GM21367 (cell line): ENCODE results near the gene ADAM30.

Experiments
- ATAC-seq: cut with Tn5 transposase; IDR thresholded peaks from one replicate; pipeline ENCODE4 v1.9.1; 2021; ENCODE audit not compliant: unreplicated experiment

The ADAM30 gene

DNA sequence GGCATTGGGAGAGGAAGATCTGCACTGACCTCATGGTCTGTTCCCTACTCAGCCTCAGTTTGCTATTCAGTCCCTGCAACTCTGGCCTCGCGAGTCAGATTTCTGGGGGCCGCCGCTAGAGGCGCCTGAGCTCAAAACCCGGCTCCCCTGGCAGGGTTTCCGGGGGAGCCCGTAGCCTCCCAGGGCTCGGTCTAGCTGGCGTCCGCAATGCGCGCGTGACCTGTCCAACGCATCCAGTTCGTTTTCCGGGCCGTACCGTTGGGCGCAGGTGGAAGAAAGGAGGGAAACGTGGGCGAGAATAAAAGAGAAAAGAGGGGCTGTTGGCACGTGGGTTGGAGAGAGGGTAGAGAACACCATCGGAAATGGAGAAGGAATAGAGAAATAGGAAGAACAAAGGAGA, at the start of gene ADAM30:
ADAM30 (minus strand) TSS at position 213 of the 400 bp plus-strand sequence; CDS start at position 34, 179 bp downstream.
- no peak for ATAC-seq

DNA sequence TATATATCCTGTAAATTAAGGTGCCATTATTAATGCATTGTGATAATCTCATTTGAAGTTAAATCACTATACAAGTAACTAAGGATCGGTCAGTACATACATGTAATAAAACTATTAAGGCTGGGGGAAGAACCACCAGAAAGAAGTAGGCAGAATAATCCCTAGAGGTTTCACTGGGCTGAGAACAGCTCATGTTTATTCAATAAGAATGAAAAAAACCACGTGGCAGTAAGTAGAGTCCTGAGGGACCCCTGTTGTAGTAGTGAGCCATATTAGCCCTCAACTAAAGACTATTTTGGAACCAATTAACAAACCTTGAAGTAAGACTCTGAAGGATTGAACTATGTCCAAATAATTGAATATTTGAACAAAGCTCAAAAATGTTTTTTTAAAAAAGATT, 46.9 kb upstream of the ADAM30 start:
- no peak for ATAC-seq

DNA sequence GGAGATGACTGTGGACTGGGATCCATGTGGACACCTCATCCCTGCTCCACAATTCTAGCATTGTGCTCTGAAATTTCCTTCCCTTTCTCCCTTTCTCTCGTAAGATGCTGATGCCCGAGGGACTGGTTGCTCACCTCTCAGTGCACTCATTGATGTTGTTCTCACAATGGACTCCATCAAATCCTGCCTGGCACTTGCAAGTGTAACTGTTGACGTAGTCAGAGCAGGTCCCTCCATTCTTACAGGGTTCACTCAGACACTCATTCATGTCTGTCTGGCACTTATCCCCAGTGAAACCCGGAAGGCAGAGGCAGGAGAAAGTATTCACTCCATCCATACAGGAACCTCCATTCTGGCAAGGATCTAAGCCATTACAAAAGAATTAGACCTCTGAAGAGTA, 45.1 kb upstream of the ADAM30 start:
- no peak for ATAC-seq

DNA sequence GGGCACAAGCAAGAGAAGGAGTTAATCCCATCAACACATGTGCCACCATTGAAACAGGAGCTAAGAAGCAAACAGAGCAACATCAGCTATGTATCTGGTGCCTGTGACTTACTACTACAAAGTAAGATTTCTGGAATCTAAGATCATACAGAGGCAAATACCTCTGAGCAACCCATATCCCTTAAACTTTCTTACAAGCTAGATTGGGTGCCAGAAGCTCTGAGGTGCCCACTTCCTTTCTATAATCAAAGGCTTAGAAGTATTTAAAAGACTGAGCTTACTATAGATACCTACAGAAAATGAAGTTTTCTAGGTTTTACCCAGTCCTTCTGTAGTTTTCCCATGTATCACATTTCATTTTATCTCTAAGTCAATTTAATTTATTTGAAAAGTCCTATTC, 44.4 kb upstream of the ADAM30 start:
- ATAC-seq, result no peak

DNA sequence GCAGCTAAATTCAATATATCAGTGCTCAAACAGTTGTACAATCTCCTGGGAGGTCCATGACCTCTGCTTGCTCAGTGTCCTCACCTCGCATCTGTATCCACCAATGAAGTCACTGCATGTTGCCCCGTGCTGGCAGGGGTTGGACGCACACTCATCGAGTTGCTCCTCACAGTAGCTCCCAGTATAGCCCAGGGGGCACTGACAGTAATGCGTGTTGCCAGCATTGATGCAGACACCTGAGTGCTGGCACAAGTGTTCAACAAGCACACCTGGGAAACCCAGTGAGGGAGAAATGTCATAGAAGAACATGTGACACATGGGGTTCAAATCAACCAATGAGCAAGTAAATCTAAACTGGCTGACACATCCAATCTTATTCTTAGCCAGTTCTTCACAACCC, 40.9 kb upstream of the ADAM30 start:
- no peak for ATAC-seq

DNA sequence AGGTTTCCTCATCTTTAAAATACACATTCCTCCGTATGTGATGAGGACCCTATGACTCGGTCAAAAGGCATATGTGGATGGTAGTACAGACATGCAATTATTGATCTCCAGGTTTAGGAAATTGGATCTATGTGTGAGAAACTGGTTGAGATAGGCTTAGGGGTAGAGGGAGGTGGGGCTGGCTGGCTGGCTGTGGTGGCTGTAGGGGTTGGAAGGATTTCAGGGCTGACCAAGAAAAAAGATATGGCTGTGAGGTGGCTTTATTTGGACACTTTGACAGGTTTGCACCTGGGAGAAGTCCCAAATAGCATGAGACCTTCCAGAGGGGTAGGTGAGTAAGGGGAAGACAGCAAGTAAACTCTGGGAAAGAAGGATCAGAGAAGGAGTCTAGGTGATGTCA, 39.6 kb upstream of the ADAM30 start:
- no peak for ATAC-seq

DNA sequence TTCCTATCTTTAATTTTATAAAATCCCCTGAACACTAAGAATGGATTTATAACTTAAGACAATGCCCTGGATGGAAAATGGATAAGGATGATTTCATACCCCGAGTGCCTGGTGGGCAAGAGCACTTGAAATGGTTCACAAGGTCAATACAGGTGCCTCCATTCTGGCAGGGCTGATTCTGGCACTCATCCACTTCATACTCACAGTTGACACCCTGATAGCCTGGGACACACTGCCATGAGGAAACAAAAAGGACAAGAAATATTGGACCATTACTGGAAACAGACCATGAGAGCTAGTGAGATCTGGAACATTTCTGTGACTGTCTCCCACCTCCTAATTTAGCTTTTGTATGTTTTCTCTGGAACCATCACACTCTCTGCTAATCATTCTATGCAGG, 39.1 kb upstream of the ADAM30 start:
- ATAC-seq, result no peak

DNA sequence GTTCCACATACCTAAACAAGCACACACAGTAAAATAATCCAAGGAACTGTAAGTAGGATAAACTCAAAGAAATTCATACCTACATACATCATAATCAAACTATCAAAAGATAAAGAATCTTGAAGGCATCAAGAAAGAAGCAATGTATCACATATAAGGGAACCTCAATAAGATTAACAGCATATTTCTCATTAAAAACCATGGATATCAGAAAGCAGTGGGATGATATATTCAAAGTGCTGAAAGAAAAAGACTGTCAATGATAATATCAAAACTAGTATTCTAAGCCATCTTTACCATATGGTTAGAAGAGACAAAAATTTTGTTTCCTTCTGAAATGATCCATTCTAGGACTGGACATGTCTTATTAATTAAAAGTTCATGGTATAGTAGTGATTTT, 37.1 kb upstream of the ADAM30 start:
- ATAC-seq, result no peak

DNA sequence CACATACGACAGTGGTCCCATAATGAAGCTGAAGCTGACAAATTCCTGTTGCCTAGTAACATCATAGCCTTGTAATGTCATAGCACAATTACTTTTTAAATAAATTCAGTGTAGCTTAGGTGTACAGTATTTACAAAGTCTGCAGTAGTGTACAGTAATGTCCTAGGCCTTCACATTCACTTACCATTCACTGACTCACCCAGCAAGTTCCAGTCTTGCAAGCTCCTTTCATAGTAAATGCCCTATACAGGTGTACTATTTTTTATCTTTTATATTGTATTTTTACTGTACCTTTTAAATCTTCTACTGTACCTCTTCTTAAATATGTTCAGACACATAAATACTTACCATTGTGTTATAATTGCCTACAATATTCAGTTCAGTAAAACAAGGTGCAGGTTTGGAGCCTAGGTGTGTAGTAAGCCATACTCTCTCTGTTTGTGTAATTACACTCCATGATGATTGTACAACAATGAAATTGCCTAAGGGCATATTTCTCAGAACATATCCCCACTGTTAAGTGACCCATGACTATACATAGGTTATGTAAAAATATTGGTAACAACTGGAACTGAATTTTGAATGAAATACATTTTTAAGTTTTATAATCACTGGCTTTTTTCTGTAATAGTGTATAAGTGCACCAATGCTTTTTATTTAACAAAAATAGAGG, 33.5 kb upstream of the ADAM30 start:
- no peak for ATAC-seq

DNA sequence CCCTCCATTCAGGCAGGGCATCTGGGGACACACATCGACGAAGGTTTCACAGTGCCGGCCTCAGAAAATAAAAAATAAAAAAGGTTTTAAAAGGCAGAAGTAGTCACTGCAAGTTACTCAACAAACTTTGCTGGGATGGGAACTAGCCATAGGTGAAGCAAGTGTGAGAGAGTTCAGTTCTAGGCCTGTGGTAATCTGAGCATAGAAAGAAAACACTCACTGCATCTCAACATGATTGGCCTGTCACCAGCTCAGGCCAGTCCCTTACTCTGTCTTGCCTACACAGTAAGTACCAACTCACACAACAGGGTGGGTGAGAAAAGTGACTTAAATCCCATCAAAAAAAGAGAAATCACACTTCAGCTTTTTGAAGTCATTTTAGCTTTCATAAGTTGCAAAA, 30.2 kb upstream of the ADAM30 start:
- ATAC-seq, result no peak

DNA sequence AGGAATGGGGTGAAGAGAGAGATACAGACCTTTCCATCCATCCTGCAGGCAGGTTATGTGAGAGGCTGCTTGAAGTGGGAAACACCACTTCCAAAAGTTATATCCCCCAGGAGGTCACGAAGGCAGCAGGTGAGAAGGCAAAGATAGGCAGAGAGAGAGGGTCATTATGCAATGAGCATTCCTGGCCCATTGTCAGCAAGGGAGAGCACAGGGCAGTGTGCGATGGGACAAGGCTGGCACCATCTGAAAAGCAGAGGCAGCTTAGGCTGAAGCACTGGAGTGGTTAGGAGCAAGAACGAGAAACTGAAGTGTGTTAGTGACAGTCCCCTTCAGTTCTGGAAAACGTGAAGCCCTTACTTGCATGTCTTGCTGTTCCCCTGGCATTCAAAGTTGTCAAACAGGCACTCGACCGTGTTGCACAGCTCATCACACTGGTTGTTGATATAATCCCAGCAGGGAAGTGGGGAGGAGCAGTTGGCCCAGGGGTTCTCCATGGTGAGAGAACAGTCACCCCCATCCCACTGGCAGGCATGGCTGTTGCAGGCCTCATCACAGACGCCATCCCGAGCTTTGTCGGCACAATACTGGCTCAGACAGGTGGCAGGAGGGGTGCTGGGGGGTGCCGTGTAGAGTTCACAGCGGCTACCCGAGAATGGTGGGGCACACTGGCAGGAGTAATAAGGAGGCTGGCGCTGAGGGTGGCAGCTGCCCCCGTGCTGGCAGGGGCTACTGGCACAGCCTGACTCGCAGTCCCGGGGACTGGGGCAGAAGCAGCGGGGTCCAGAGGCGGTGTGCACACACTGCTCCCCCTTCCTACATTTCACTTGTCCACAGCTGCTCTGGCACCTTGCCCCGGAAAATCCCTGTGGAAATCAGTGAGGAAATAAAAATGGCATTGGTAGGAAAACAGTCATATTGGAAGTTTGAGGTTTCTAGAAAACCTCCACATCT, 28.9 kb upstream of the ADAM30 start:
- ATAC-seq, result no peak

DNA sequence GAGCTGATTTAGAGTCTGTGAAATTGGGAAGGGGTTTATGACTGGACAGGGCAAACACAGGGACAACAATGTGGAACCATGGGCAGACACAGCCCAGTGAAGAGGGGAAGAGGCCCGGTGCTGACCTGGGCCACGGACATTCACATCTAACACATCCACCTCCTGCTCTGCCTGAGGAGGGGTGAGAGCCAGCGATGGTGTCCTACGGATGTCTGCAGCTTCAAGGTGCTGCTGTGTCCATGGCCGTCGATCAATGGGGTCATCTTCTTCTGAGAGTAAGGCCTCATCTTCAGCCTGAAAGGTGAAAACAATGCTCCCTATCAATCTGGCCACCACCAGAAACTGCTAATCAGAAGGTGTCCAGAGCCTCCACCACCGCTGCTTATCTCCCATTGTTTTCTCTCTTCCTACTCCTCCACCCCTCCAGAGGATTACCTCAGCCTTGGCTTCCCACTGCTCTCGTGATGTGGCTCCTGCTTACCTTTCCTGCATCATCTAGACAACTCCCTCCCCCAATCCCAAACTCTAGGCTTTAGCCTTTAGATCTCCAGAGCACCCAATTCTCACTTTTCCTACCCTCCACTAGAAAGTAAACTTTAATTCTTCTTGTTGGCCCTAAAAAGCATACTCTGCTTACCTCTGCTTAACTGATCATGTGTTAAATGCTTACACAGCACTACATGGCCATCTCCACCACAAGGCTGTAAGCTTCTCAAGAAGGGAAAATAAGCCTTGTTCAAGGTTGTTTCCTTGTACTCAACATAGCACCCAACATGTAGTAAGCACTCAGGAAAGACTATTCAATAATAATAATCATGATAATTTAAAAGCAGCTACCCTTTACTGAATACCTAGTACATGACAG, 24.0 kb upstream of the ADAM30 start:
- no peak for ATAC-seq

DNA sequence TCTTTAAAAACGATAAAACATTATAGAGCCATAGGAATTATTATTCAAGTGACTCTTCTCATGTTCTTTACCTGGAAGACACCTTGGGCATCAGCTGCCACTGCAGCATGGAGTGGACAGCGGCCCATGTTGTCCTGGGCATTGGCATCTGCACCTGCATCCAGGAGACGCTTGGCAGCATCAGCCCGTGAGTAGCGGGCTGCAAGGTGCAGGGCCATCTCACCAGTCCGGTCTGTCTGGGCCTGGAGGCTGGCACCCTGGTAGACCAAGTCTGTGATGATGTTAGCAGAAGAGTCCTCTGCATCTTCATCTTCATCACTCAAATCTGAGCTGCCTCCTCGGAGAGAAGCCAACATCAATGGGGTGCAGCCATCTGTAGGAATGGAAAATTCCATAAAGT, 22.9 kb upstream of the ADAM30 start:
- ATAC-seq, result no peak

DNA sequence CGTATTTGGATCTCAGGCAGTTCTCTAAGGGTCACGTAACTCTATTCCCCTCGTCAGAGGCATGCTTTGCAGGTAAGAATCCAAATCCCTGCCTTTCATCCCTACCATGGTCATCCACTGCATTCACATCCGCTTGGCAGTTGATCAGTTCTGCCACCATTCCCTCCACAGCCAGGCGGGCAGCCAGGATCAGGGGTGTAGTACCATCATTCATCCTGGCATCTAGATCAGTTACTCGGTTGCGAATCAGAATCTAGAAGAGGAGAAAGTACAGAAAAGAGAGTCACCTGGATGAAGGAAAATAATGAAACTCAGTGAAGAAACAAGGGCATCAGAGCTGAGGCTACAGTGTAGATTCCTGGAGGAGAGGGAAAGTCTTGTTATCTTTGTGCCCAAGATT, 22.0 kb upstream of the ADAM30 start:
- ATAC-seq, result no peak

DNA sequence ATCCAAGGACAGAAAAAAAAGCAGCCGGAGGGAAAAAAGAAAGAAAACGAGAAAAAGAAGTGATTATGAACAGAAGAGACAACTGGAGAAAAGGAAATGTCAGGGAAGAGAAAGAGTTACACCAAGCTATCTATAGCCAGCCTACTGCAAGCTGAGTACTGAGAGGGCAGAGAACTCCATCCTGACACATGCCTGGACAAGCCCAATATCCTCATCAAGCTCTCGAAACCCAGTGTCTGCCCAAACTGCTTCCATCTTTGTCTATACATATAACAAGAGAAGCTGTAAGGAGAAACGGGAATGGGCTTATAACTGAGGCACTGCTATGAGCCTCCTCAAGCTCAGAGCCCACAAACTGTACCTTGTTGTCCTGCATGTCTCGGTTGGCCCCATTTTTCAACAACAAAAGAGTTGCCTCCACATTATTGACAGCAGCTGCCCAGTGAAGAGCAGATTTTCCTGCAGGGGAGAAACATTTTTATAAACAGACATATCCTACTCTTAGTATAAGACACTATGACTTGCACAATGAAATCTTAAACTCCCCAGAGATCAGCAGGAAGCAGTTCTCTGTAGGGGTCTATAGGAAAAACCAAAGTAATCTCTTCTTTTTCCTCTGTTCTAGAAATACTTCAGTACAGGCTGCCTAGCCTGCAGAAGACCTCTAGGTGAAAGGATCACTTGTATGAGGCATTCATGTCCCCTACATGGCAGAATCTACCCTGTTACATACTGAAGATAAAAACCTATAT, 21.2 kb upstream of the ADAM30 start:
- ATAC-seq, result no peak

DNA sequence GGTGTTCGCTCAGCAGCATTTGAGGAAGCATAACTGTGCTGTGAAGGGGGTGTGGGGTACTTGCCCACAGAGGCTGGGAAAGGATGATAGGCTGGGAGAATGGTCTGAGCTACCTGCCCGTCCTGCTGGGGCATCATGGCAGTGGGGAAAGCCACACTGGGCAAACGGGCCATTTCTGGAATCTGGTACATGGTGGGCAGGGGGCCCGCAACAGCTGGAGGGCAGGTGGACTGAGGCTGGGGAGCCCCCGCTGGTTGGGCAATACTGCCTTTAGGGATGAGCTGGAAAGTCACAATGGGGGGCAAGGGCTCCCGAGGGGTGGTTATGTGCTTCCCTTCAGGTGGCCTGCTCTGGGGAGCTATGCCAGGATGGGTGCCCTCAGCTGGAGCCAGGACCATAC, 19.2 kb upstream of the ADAM30 start:
- ATAC-seq, result no peak

DNA sequence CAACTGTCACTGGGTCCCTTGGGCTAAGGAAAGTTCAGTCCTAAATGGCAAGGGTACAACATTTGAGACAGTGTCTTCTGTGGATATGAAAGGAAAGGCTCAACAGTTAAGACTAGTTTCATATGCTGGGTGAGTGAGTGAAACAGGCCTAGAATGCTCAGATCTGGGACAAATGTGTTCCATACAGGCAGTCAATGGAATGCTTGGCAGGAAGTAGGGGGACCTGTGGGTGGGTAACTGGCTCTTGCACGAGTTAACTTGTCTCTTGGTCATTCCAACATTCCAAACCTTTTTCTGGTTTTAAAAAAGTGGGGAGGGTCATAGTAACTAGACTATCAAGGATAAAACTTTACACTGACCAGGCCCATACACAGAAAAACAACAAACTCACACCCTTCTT, 17.8 kb upstream of the ADAM30 start:
- no peak for ATAC-seq

DNA sequence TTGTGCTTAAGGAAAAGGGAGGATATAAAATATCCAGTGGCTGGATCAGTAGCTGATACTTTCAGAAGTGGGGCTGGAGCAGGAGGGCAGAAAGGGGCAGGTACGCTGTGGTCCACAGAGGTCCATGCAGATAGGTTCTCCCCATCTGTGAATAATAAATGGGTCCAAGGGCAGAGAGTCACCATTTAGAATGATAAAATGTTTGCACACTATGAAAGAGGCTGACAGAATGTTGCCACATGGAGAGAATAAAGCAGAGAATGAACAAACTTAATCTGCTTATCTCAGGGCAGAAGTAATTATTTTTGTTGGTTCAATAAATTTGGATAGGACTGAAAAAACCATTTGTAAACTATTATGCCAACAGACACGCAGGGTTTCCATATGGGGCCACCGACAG, 16.6 kb upstream of the ADAM30 start:
- ATAC-seq, result no peak

DNA sequence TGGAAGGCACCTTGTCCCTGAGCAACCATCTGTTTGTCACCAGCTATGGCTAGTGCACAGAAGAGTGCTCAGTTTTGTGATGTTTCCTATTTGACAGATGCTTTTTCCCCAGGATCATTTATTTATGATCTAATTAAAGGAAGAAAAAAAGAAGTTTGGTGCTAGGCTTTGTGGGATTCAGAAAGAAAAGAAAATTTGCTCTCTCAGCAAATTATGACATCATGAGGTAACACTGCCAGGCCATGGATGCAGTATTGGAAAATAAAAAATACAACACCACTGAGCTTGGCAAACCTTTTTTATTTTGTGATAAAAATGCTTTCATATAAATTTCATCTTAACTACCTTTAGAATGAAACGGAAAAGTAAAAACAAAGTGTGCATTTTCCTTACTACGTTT, 15.5 kb upstream of the ADAM30 start:
- ATAC-seq, result no peak

DNA sequence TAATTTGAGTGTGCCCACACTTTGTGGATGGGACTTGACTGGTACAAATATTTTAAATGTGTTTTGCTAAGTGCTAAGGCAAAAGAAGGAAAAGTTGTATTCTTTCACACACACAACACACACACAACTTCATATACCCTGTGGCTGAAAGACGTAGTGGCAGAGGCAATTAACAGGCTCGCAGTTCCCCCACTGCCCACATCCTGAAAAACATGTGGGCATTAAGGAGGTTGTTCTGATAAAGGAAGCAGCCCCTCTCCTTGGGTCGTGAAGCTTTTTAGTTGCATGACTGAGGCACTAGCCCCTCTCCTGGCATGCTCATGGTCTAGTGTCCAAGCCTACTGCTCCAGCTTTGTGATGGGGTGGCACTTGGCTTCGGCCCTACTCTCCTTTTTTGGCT, 14.3 kb upstream of the ADAM30 start:
- no peak for ATAC-seq
